HFFc6 (cell line): Measurements from ENCODE around the gene MOCS3. TPM values are rescaled to one million over a fixed set of nuclear protein-coding genes. Genes with fewer than 3 reads are reported as not detected.
A peak's percentile ranks its signal among the peaks of the same experiment; 100 is the strongest.

Source experiments
- DNase-seq: peaks from one replicate; pipeline ENCODE4 v3.0.0-alpha.2; 2018
- H3K27ac Mint-ChIP-seq: 2 replicates; pipeline ENCODE4 v1.8.0; 2020; ENCODE audit warnings: mild to moderate bottlenecking, mixed read lengths
- H3K27me3 Mint-ChIP-seq: 2 replicates; pipeline ENCODE4 v1.8.0; 2021; ENCODE audit warnings: mild to moderate bottlenecking, moderate library complexity, mixed read lengths; ENCODE audit not compliant: insufficient read depth
- H3K36me3 Mint-ChIP-seq: 2 replicates; pipeline ENCODE4 v1.8.0; 2021; ENCODE audit warnings: low read depth, mixed read lengths
- H3K4me1 Mint-ChIP-seq: 2 replicates; pipeline ENCODE4 v1.8.0; 2020; ENCODE audit warnings: low read depth, mixed read lengths
- H3K4me3 Mint-ChIP-seq: 2 replicates; pipeline ENCODE4 v1.8.0; 2020; ENCODE audit warnings: mild to moderate bottlenecking, moderate library complexity, mixed read lengths
- H3K9me3 Mint-ChIP-seq: 2 replicates; pipeline ENCODE4 v1.8.0; 2020; ENCODE audit warnings: mild to moderate bottlenecking, mixed read lengths
- CTCF ChIP-seq: fragments of 200-600 bp; sonication (generic); IDR thresholded peaks from 2 replicates; pipeline ENCODE4 v1.5.0; 2021; ENCODE audit warnings: antibody characterized with exemption, mild to moderate bottlenecking
- total RNA-seq, 6 experiments: library from RNA; stranded (reverse); fragmentation: NEBNext Ultra II Directional; extraction: Animal tissue kit (Norgen Biotek cat#: 25700); gene quantifications; 2 replicates in 1 of 6; 3 replicates in 5 of 6; pipeline ENCODE4 v1.2.3, GENCODE V29; 2021

The MOCS3 gene
- total RNA-seq, 6 experiments from 2014 or later, result 5.0 to 6.1 (median 5.4) TPM

GRCh38 chr20:50992733-50993457, 34.3 kb downstream of the MOCS3 start:
- H3K4me1 Mint-ChIP-seq, result peaks cover 33% of the 10 kb centered on the region
- no peak overlapping the region for H3K4me3 Mint-ChIP-seq
- no peaks in the 10 kb centered on the region; the same call in 1 of the 2 replicates for H3K27me3 Mint-ChIP-seq
- peak; percentile 47 for DNase-seq
- H3K36me3 Mint-ChIP-seq, result 0 out of 2 replicates have a peak, but pooled peaks cover 4% of the 10 kb centered on the region
- TF ChIP-seq CTCF, result peak; percentile 84
- H3K27ac Mint-ChIP-seq, result no peak overlapping the region
- H3K9me3 Mint-ChIP-seq, result no peaks in the 10 kb centered on the region

GRCh38 chr20:50993876-50994275, 35.3 kb downstream of the MOCS3 start:
- Mint-ChIP-seq H3K36me3 (0 out of 2 replicates have a peak, but pooled peaks cover 4% of the 10 kb centered on the region), H3K4me1 (peaks cover 29% of the 10 kb centered on the region), H3K9me3 (no peaks in the 10 kb centered on the region), H3K4me3 (no peak overlapping the region), H3K27me3 (peaks cover under 1% of the 10 kb centered on the region), H3K27ac (no peak overlapping the region)
- TF ChIP-seq CTCF, result no peak
- no peak for DNase-seq

GRCh38 chr20:50995506-50995905, 36.9 kb downstream of the MOCS3 start:
- Mint-ChIP-seq H3K36me3 (0 out of 2 replicates have a peak, but pooled peaks cover 4% of the 10 kb centered on the region), H3K9me3 (no peaks in the 10 kb centered on the region), H3K4me3 (no peak overlapping the region), H3K4me1 (peaks cover 25% of the 10 kb centered on the region), H3K27ac (no peak overlapping the region), H3K27me3 (peaks cover 8% of the 10 kb centered on the region)
- no peak for TF ChIP-seq CTCF
- peak; percentile 46 for DNase-seq

- Mint-ChIP-seq H3K4me1 (peaks cover 19% of the 10 kb centered on the region), H3K4me3 (no peak overlapping the region), H3K36me3 (0 out of 2 replicates have a peak, but pooled peaks cover 4% of the 10 kb centered on the region), H3K27ac (no peak overlapping the region), H3K27me3 (peaks cover 8% of the 10 kb centered on the region), H3K9me3 (no peaks in the 10 kb centered on the region)
- DNase-seq, result peak; percentile 19
- no peak for TF ChIP-seq CTCF
Observed at GRCh38 chr20:50996901-50997865, 38.6 kb downstream of the MOCS3 start.

GRCh38 chr20:50999355-50999754, 40.7 kb downstream of the MOCS3 start:
- TF ChIP-seq CTCF, result no peak
- H3K27me3 Mint-ChIP-seq, result peaks cover 8% of the 10 kb centered on the region
- H3K36me3 Mint-ChIP-seq, result no peaks in the 10 kb centered on the region
- H3K9me3 Mint-ChIP-seq, result no peaks in the 10 kb centered on the region
- no peak overlapping the region for H3K27ac Mint-ChIP-seq
- H3K4me1 Mint-ChIP-seq, result peaks cover 11% of the 10 kb centered on the region
- no peak for DNase-seq
- no peak overlapping the region for H3K4me3 Mint-ChIP-seq
